ENCODE measurements around the gene HLTF. TPM values are rescaled to one million over a fixed set of nuclear protein-coding genes. Genes with fewer than 3 reads are reported as not detected.
A peak's percentile ranks its signal among the peaks of the same experiment; 100 is the strongest.

The HLTF gene
- total and polyA plus RNA-seq, 10 donors = 5.4 to 26.5 (median 19.2) TPM

GRCh38 chr3:149016669-149017541, 69.4 kb downstream of the HLTF start:
- no peak for DNase-seq
- Histone ChIP-seq H3K27me3 (replicated peaks in 1 of 7) (no peaks in the 10 kb centered on the region), H3K9me3 (no peaks in the 10 kb centered on the region), H3K4me3 (no peak overlapping the region), H3K4me1 (peaks cover 0 to 43% (median 8%) of the 10 kb centered on the region in 6 donors), H3K36me3 (peaks cover 0 to 100% (median 38%) of the 10 kb centered on the region in 6 donors), H3K27ac (peak overlapping the region in 7 of 8 donors; percentile 14 to 61 (median 44))
- intact Hi-C loops (cut with DNase I; ENCODE audit: low total_unique reads) = no loop called here
- 72 to 86% (median 82%) methylated on average over 9 of the region's 9 CpGs for WGBS, 5 donors
- TF ChIP-seq POLR2A (IDR thresholded peaks at IDR 0.05) (no peak), POLR2AphosphoS5 (IDR thresholded peaks at IDR 0.05) (no peak)
- TF ChIP-seq, protein P1, sequence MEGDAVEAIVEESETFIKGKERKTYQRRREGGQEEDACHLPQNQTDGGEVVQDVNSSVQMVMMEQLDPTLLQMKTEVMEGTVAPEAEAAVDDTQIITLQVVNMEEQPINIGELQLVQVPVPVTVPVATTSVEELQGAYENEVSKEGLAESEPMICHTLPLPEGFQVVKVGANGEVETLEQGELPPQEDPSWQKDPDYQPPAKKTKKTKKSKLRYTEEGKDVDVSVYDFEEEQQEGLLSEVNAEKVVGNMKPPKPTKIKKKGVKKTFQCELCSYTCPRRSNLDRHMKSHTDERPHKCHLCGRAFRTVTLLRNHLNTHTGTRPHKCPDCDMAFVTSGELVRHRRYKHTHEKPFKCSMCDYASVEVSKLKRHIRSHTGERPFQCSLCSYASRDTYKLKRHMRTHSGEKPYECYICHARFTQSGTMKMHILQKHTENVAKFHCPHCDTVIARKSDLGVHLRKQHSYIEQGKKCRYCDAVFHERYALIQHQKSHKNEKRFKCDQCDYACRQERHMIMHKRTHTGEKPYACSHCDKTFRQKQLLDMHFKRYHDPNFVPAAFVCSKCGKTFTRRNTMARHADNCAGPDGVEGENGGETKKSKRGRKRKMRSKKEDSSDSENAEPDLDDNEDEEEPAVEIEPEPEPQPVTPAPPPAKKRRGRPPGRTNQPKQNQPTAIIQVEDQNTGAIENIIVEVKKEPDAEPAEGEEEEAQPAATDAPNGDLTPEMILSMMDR (IDR thresholded peaks at IDR 0.05 in 8 of 11, conservative IDR thresholded peaks at IDR 0.05 in 3 of 11) = no peak

DNA sequence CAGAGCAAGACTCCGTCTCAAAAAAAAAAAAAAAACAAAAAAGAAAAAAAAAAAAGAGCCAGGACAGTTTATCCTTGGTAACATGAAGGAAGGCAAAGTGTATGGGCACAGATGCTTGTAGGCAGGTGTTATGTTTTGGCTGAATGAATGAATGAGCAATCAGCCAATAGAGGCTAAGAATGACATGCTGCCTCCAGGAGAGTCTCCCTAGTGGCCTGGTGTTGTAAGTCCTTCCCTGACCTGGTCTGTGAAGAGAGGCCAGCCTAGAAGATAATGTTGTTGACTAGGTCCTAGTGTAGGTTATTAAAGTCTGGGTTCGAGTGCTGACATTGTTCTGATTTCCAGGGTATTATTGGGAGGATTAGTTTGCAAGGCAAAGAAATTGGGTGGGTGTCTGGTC, 70.1 kb downstream of the HLTF start:
- DNase-seq = no peak
- peaks cover 0 to 49% (median 8%) of the 10 kb centered on the region in 6 donors for H3K4me1 ChIP-seq
- H3K4me3 ChIP-seq = no peak overlapping the region
- WGBS, 5 donors = 89 to 98% (median 91%) methylated on average over 1 to 2 of the region's 2 CpGs
- intact Hi-C loops (cut with DNase I; ENCODE audit: low total_unique reads) = no loop called here
- no peak for TF ChIP-seq POLR2AphosphoS5 (IDR thresholded peaks at IDR 0.05)
- TF ChIP-seq POLR2A (IDR thresholded peaks at IDR 0.05) = no peak
- TF ChIP-seq, protein P1 (IDR thresholded peaks at IDR 0.05 in 8 of 11, conservative IDR thresholded peaks at IDR 0.05 in 3 of 11) = no peak
- H3K27me3 ChIP-seq (replicated peaks in 1 of 7) = no peaks in the 10 kb centered on the region
- peak overlapping the region in 5 of 8 donors; percentile 35 to 61 (median 44) for H3K27ac ChIP-seq
- peaks cover 0 to 100% (median 40%) of the 10 kb centered on the region in 6 donors for H3K36me3 ChIP-seq
- no peaks in the 10 kb centered on the region for H3K9me3 ChIP-seq

DNA sequence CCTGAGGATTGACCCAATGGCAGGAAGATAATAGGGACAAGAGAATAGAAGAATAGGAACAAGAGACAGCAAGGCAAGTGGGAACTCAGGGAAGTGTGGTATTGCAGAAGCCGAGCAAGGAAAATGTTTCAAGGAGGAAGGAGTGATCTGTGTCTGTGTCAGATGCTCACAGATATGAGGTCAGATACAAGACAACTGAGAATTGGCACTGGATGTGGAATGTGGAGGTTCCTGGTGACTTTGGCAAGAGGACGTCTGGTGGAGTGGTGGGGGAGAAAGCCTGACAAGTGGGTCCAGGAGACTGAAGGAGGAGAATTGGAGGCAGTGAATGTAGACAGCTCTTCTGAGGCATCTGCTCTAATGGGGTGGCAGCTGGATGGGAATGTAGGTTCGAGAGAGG, 70.9 kb downstream of the HLTF start:
- H3K27ac ChIP-seq = peak overlapping the region in 3 of 8 donors; percentile 6 to 46 (median 25)
- intact Hi-C loops (cut with DNase I; ENCODE audit: low total_unique reads) = no loop called here
- H3K4me1 ChIP-seq = peaks cover 0 to 58% (median 8%) of the 10 kb centered on the region in 6 donors
- DNase-seq = no peak
- no peaks in the 10 kb centered on the region for H3K9me3 ChIP-seq
- no peak overlapping the region for H3K4me3 ChIP-seq
- H3K36me3 ChIP-seq = peaks cover 0 to 100% (median 45%) of the 10 kb centered on the region in 6 donors
- TF ChIP-seq, protein P1 (IDR thresholded peaks at IDR 0.05 in 8 of 11, conservative IDR thresholded peaks at IDR 0.05 in 3 of 11) = no peak
- TF ChIP-seq POLR2A (IDR thresholded peaks at IDR 0.05) = no peak
- TF ChIP-seq POLR2AphosphoS5 (IDR thresholded peaks at IDR 0.05) = peak in 1 of 3 donors; percentile 14
- H3K27me3 ChIP-seq (replicated peaks in 1 of 7) = no peaks in the 10 kb centered on the region
- 69 to 80% (median 78%) methylated on average over 3 of the region's 3 CpGs for WGBS, 5 donors

DNA sequence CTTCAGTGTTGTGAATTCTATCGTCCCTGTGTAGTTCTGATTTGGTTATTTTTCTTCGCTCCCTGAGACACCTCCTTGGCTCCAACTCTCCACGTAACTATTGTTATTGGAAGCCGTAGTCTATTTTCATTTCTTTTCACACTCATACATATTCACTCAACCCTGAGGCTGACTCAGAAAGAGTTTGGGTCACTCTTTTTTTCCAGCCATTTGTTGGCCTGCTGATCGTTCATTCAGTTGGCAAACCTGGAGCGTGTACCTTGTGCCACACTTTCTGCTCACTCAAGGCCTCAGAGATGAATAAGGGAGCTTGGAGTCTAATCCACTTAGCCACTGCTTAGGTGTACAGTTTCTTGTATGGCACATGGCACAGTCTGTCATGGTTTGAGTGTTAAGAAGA, 72.6 kb downstream of the HLTF start:
- Histone ChIP-seq H3K27ac (no peak overlapping the region), H3K27me3 (replicated peaks in 1 of 7) (no peaks in the 10 kb centered on the region), H3K9me3 (no peaks in the 10 kb centered on the region), H3K4me3 (no peak overlapping the region), H3K36me3 (peaks cover 3 to 100% (median 48%) of the 10 kb centered on the region in 6 donors), H3K4me1 (peaks cover 0 to 70% (median 12%) of the 10 kb centered on the region in 6 donors)
- WGBS, 5 donors = 97 to 99% (median 97%) methylated on average over 6 of the region's 6 CpGs
- intact Hi-C loops (cut with DNase I; ENCODE audit: low total_unique reads) = no loop called here
- DNase-seq = no peak
- TF ChIP-seq POLR2A (IDR thresholded peaks at IDR 0.05) (no peak), POLR2AphosphoS5 (IDR thresholded peaks at IDR 0.05) (no peak)
- TF ChIP-seq, protein P1 (IDR thresholded peaks at IDR 0.05 in 8 of 11, conservative IDR thresholded peaks at IDR 0.05 in 3 of 11) = no peak
